ENCODE data around the gene SMIM20. TPM values are rescaled to one million over a fixed set of nuclear protein-coding genes. Genes with fewer than 3 reads are reported as not detected.

The SMIM20 gene
- total RNA-seq, 1 experiment from 2014 or later: 27.0 TPM

DNA sequence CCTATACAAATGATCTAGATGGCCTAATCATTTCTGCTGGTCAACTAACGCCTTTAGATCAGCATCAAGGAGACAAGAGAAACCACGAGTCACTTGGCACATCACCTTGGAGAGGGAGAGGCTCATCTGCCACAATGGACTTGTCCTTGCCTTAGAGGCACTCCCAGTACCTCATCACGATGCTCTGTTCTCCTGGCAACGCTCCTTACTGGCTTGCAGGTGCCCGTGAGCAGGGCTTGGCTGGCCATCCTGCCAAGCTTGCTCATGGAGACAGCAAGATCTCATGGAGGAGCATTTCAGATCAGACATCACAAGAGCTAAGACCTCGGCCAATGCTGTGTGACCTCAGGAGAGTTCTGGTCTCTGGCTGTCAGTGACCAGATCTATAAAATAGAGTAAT lies 2.7 kb upstream of the SMIM20 start:
- Histone ChIP-seq H3K79me2 (ENCODE audit: low read length) (peaks cover 12% of the 10 kb centered on the region; the same call in 1 of the 2 replicates), H3K9me3 (ENCODE audit: low read length) (no peaks in the 10 kb centered on the region), H2AFZ (ENCODE audit: low read length) (no peak overlapping the region), H3K36me3 (ENCODE audit: low read depth, low read length) (no peaks in the 10 kb centered on the region), H3K9ac (ENCODE audit: low read length) (no peak overlapping the region), H3K4me2 (ENCODE audit: low read length) (no peak overlapping the region), H3K9me2 (replicated peaks; ENCODE audit: low read length) (no peaks in the 10 kb centered on the region), H4K20me1 (ENCODE audit: low read length) (no peaks in the 10 kb centered on the region), H3K4me1 (ENCODE audit: insufficient read depth, low read length) (peaks cover 17% of the 10 kb centered on the region), H3K27ac (ENCODE audit: low read length) (no peak overlapping the region), H3K27me3 (ENCODE audit: low read length) (no peaks in the 10 kb centered on the region), H3K4me3 (ENCODE audit: low read length) (no peak overlapping the region), H3F3A (ENCODE audit: low read length, unreplicated experiment) (no peaks in the 10 kb centered on the region)
- no peak for DNase-seq
- POLR2A ChIA-PET (ENCODE audit: unreplicated experiment): no interaction called here
- no peak for ATAC-seq
- intact Hi-C loops (cut with micrococcal nuclease): loop anchor here (5.0 kb wide), 1 partner anchor 44 kb away; no protein-coding TSS in a partner anchor
- TF ChIP-seq, protein P1, sequence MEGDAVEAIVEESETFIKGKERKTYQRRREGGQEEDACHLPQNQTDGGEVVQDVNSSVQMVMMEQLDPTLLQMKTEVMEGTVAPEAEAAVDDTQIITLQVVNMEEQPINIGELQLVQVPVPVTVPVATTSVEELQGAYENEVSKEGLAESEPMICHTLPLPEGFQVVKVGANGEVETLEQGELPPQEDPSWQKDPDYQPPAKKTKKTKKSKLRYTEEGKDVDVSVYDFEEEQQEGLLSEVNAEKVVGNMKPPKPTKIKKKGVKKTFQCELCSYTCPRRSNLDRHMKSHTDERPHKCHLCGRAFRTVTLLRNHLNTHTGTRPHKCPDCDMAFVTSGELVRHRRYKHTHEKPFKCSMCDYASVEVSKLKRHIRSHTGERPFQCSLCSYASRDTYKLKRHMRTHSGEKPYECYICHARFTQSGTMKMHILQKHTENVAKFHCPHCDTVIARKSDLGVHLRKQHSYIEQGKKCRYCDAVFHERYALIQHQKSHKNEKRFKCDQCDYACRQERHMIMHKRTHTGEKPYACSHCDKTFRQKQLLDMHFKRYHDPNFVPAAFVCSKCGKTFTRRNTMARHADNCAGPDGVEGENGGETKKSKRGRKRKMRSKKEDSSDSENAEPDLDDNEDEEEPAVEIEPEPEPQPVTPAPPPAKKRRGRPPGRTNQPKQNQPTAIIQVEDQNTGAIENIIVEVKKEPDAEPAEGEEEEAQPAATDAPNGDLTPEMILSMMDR (conservative IDR thresholded peaks at IDR 0.05; ENCODE audit: low read depth, low read length): no peak
- TF ChIP-seq EZH2 (IDR thresholded peaks at IDR 0.05; ENCODE audit: low read length, unreplicated experiment) (no peak), EZH2phosphoT487 (IDR thresholded peaks at IDR 0.05; ENCODE audit: borderline replicate concordance, low read length) (no peak)
- no TSS peak for BruUV-seq (replicated peaks)
- CTCF ChIA-PET: no interaction called here

DNA sequence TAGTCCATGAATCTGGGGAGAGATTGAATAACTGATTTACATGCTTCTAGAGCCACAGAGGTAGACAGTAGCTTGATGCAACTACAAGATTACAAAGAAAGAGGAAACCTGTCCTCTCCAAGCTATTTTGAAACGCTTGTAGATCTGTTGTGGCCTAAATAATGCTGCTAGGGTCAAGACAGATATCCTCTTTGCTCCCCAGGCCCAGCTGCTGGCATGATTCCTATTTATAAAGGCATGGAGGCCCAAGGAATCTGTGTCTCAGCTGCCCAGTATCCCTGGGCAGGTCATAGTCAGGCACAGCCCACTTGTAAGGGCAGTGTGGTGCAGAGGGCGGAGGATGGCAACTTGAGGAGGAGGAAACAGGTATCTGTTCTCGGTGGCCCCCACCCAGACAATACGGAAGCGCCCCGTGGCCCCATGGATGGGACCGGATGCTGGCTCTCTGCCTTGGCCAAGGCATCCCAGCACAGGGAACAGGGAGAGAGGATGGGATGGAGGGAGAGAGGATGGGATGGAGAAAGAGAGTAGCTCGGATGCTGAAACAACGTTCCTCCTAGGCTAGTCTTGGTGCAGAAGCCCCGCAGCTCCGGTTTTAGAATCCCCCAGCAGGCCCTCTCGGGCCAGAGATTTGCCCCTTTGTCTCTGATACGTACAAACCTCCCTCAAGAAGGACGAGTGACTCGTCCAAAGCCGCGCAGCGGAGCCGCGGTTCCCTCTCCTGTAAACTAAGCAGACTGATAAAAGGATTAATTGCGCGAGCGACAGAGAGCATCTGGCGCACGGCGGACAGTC lies 767 bp upstream of the SMIM20 start:
- Histone ChIP-seq H3K27ac (ENCODE audit: low read length) (no peak overlapping the region), H3K27me3 (ENCODE audit: low read length) (no peaks in the 10 kb centered on the region), H3F3A (ENCODE audit: low read length, unreplicated experiment) (no peaks in the 10 kb centered on the region), H3K9me2 (replicated peaks; ENCODE audit: low read length) (no peaks in the 10 kb centered on the region), H3K79me2 (ENCODE audit: low read length) (peaks cover 12% of the 10 kb centered on the region), H3K9me3 (ENCODE audit: low read length) (no peaks in the 10 kb centered on the region), H3K36me3 (ENCODE audit: low read depth, low read length) (no peaks in the 10 kb centered on the region), H3K4me3 (ENCODE audit: low read length) (peak overlapping the region; percentile 96), H4K20me1 (ENCODE audit: low read length) (no peaks in the 10 kb centered on the region), H3K9ac (ENCODE audit: low read length) (peak overlapping the region; percentile 62), H3K4me2 (ENCODE audit: low read length) (peak overlapping the region; percentile 90), H3K4me1 (ENCODE audit: insufficient read depth, low read length) (peaks cover 12% of the 10 kb centered on the region), H2AFZ (ENCODE audit: low read length) (peak overlapping the region; percentile 99)
- intact Hi-C loops (cut with micrococcal nuclease): loop anchor here (5.0 kb wide), 1 partner anchor 46 kb away; no protein-coding TSS in a partner anchor
- ATAC-seq (peak; percentile 11), DNase-seq (no peak)
- TSS peak; percentile 93 for BruUV-seq (replicated peaks)
- TF ChIP-seq EZH2phosphoT487 (IDR thresholded peaks at IDR 0.05; ENCODE audit: borderline replicate concordance, low read length) (no peak), EZH2 (IDR thresholded peaks at IDR 0.05; ENCODE audit: low read length, unreplicated experiment) (no peak)
- TF ChIP-seq, protein P1 (conservative IDR thresholded peaks at IDR 0.05; ENCODE audit: low read depth, low read length): no peak
- CTCF ChIA-PET: no interaction called here
- POLR2A ChIA-PET (ENCODE audit: unreplicated experiment): interaction anchor here (0.7 kb wide), 1 partner anchor 706 kb away, joined by 3 read pairs; no protein-coding TSS in a partner anchor
